ENCODE measurements around the gene TAPBPL. TPM values are rescaled to one million over a fixed set of nuclear protein-coding genes. Genes with fewer than 3 reads are reported as not detected.

Gene TAPBPL
- total and polyA plus RNA-seq, 2 of the 13 experiments (the other 11 are each of a cell fraction or from before 2014, with no cell fraction given) = 10.0 to 14.5 TPM

DNA sequence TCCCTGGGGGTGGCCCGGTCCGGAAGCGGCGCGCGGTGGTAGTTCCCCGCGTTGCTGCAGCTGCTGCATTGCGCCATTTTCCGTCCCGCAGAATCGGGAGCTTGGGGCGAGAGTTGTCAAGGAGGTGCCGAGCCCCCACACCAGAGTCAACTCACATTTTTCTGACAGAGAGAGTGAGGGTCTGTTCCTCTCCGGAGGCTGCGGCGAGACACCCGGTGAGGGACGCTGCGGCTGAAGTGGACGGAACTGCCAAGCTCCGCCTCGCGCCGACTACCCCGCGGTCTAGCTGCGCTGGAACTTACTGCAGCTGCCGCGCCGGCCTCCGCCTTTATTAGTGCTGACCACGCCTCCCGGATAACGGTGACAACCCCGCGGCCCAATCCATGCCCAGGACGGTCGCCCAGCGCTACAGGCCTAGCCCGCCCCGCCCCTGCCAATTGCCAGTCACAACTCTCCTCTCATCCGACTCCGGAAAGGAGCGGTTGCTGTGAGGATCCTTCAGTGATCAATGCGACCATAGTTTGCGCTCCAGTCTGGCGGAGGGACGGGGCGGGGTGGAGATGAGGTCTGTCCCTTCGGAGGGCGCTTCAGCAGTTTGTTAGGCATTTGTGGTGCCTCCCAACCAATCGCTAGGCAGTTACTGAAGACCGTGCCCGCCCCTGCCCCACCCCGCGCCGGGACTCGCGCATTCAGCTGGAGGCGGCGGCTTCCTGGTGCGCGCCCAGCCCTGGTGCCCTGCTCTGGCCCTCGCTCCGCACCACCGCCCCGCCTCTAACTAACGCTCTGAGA, 18.7 kb downstream of the TAPBPL start, which contains the start of gene VAMP1 (continued):
- TF ChIP-seq, protein P1, sequence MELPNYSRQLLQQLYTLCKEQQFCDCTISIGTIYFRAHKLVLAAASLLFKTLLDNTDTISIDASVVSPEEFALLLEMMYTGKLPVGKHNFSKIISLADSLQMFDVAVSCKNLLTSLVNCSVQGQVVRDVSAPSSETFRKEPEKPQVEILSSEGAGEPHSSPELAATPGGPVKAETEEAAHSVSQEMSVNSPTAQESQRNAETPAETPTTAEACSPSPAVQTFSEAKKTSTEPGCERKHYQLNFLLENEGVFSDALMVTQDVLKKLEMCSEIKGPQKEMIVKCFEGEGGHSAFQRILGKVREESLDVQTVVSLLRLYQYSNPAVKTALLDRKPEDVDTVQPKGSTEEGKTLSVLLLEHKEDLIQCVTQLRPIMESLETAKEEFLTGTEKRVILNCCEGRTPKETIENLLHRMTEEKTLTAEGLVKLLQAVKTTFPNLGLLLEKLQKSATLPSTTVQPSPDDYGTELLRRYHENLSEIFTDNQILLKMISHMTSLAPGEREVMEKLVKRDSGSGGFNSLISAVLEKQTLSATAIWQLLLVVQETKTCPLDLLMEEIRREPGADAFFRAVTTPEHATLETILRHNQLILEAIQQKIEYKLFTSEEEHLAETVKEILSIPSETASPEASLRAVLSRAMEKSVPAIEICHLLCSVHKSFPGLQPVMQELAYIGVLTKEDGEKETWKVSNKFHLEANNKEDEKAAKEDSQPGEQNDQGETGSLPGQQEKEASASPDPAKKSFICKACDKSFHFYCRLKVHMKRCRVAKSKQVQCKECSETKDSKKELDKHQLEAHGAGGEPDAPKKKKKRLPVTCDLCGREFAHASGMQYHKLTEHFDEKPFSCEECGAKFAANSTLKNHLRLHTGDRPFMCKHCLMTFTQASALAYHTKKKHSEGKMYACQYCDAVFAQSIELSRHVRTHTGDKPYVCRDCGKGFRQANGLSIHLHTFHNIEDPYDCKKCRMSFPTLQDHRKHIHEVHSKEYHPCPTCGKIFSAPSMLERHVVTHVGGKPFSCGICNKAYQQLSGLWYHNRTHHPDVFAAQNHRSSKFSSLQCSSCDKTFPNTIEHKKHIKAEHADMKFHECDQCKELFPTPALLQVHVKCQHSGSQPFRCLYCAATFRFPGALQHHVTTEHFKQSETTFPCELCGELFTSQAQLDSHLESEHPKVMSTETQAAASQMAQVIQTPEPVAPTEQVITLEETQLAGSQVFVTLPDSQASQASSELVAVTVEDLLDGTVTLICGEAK (IDR thresholded peaks at IDR 0.05) = no peak
- TF ChIP-seq, protein P1 (CRISPR knock-in tag; IDR thresholded peaks at IDR 0.05) = peak; percentile 73; the same call in 1 of the 2 replicates
- TF ChIP-seq MBD4 (IDR thresholded peaks at IDR 0.05; ENCODE audit: borderline replicate concordance, low read length) = no peak
- TF ChIP-seq, protein P2, sequence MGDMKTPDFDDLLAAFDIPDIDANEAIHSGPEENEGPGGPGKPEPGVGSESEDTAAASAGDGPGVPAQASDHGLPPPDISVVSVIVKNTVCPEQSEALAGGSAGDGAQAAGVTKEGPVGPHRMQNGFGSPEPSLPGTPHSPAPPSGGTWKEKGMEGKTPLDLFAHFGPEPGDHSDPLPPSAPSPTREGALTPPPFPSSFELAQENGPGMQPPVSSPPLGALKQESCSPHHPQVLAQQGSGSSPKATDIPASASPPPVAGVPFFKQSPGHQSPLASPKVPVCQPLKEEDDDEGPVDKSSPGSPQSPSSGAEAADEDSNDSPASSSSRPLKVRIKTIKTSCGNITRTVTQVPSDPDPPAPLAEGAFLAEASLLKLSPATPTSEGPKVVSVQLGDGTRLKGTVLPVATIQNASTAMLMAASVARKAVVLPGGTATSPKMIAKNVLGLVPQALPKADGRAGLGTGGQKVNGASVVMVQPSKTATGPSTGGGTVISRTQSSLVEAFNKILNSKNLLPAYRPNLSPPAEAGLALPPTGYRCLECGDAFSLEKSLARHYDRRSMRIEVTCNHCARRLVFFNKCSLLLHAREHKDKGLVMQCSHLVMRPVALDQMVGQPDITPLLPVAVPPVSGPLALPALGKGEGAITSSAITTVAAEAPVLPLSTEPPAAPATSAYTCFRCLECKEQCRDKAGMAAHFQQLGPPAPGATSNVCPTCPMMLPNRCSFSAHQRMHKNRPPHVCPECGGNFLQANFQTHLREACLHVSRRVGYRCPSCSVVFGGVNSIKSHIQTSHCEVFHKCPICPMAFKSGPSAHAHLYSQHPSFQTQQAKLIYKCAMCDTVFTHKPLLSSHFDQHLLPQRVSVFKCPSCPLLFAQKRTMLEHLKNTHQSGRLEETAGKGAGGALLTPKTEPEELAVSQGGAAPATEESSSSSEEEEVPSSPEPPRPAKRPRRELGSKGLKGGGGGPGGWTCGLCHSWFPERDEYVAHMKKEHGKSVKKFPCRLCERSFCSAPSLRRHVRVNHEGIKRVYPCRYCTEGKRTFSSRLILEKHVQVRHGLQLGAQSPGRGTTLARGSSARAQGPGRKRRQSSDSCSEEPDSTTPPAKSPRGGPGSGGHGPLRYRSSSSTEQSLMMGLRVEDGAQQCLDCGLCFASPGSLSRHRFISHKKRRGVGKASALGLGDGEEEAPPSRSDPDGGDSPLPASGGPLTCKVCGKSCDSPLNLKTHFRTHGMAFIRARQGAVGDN (CRISPR knock-in tag; IDR thresholded peaks at IDR 0.05) = peak; percentile 91
- TF ChIP-seq ZNF274 (CRISPR knock-in tag; IDR thresholded peaks at IDR 0.05) = peak; percentile 40; the same call in 1 of the 2 replicates
- no peak for TF ChIP-seq CC2D1A (CRISPR knock-in tag; IDR thresholded peaks at IDR 0.05)
- TF ChIP-seq NCOA1 (CRISPR knock-in tag; IDR thresholded peaks at IDR 0.05) = no peak
- TF ChIP-seq, protein P3, sequence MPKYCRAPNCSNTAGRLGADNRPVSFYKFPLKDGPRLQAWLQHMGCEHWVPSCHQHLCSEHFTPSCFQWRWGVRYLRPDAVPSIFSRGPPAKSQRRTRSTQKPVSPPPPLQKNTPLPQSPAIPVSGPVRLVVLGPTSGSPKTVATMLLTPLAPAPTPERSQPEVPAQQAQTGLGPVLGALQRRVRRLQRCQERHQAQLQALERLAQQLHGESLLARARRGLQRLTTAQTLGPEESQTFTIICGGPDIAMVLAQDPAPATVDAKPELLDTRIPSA (CRISPR knock-in tag; IDR thresholded peaks at IDR 0.05; ENCODE audit: borderline replicate concordance) = no peak
- no peak for TF ChIP-seq ZNF121 (CRISPR knock-in tag; IDR thresholded peaks at IDR 0.05)
- TF ChIP-seq, protein P4, sequence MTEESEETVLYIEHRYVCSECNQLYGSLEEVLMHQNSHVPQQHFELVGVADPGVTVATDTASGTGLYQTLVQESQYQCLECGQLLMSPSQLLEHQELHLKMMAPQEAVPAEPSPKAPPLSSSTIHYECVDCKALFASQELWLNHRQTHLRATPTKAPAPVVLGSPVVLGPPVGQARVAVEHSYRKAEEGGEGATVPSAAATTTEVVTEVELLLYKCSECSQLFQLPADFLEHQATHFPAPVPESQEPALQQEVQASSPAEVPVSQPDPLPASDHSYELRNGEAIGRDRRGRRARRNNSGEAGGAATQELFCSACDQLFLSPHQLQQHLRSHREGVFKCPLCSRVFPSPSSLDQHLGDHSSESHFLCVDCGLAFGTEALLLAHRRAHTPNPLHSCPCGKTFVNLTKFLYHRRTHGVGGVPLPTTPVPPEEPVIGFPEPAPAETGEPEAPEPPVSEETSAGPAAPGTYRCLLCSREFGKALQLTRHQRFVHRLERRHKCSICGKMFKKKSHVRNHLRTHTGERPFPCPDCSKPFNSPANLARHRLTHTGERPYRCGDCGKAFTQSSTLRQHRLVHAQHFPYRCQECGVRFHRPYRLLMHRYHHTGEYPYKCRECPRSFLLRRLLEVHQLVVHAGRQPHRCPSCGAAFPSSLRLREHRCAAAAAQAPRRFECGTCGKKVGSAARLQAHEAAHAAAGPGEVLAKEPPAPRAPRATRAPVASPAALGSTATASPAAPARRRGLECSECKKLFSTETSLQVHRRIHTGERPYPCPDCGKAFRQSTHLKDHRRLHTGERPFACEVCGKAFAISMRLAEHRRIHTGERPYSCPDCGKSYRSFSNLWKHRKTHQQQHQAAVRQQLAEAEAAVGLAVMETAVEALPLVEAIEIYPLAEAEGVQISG (CRISPR knock-in tag; IDR thresholded peaks at IDR 0.05) = peak; percentile 65

Measured in HepG2 (cell line).